Parietal lobe (tissue), 1 donor: ENCODE data around the gene EMILIN1. TPM values are rescaled to one million over a fixed set of nuclear protein-coding genes. Genes with fewer than 3 reads are reported as not detected.

ENCODE experiments used
- total RNA-seq: library from RNA; depleted of rRNA; stranded (reverse); fragments of >200 nt; gene quantifications from one replicate; pipeline ENCODE4 v1.2.3, GENCODE V29; 2014

EMILIN1 gene
- total RNA-seq = 2.2 TPM

DNA sequence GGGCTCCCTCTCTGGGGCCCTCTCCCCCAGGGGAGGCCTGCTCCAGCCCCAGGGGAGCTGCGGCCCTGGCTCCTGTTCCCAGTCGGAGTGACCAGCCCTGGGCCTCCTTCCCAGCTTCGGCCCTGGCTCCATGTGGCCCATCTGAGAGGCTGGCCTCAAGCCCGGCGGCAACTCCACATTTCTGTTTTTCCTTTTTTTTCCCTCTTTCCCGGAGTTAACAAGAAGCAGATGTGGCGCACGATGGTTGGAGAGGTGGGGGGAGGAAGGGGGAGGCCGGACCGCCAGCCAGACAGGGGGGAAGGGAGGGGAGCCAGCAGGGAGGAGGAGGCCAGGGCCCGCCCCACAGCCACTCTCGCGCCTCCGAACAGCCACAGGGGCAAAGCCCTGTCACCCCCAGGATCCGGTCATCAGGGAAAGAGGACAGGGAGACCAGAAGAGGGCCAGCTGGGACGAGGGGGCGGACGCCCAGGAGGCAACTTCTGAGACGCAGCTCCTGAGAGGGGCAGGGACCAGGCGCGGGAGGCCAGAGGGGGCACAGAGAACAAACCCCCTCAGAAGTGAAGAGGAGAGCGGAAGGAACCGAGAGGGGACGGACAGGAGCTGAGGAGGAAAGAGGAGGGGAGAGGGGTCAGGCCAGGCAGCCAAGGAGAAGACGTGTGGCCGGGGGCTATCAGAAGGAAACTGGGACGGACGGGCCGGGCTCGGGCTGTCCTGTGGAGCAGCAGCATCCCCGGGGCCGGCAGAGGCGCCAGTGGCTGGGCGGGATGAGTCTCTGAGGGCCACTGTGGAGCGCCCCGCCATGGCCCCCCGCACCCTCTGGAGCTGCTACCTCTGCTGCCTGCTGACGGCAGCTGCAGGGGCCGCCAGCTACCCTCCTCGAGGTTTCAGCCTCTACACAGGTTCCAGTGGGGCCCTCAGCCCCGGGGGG, at the start of gene EMILIN1:
TSS of gene EMILIN1 (plus strand) at position 349 of the 928 bp plus-strand sequence. CDS start at position 800, 451 bp downstream.

DNA sequence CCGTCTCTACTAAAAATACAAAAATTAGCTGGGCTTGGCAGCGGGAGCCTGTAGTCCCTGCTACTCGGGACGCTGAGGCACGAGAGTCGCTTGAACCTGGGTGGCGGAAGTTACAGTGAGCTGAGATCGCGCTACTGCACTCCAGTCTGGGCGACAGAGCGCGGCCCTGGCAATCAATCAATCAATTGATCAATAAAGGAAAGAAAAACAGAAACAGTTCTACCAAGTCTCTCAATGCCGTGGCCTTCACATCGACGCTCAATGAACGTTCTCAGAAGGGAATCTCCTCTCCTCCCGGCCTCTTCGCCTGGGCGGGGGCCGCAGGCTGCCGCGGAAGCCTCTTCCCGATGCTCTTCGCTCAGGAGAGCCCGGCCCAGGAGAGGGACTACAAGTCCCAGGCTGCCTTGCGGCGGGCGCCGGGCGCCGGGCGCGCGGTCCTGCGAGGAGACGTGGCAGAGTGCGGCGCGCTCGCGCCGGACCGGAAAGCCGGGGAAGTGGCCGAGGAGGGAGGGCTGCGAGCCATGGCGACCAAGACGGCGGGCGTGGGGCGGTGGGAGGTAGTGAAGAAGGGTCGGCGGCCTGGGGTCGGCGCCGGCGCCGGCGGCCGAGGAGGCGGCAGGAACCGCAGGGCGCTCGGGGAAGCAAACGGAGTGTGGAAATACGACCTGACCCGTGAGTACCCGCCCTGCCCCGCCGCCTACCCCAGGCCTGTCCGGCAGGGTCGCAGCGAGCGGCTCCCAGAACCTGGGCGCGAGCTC, 45.7 kb upstream of the EMILIN1 start, which contains the start of gene TMEM214:
TSS of gene TMEM214 (plus strand) at position 471 of the 758 bp plus-strand sequence. CDS start at position 522, 51 bp downstream.

GRCh38 chr2:27050996-27051901, 27.2 kb upstream of the EMILIN1 start, which contains the start of gene AGBL5:
AGBL5 (plus strand) TSS chr2:27051668; CDS start chr2:27052959, 1,291 bp downstream.

DNA sequence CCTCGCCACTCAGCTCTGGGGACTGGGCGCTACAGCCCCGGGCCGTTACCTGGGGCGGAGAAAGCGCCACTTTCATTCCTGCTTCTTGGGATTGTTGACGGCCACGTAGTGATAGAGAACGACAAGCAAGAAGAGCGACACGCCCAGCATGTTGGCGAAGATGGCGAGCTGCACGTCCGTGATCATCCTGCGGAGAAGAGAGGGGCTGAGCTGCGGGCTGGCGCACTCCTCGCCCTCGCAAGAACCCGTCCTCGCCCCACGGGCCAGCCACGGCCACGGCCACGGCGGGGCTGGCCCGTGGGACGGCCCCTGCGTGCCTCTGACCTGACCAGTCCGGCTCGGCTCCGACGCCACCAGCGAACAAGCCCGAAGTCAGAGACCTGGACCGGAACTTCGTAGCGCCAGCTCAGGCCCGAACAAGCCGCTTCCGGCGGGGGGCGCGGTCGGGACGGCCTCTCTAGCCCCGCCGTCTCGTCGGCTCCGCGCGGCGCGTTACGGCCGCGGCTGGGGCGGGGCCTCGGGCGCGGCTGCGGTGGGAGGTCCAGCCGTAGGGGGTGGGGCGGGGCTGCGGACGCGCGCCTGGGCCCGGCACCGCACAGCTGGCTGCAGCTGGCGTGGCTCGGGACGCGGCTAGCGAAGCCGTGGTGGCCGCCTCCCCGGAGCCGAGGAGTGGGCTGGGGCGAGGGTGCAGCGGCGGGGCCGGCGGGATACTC, 7.0 kb upstream of the EMILIN1 start, which contains the start of gene OST4:
TSS of gene OST4 (minus strand) at position 378 of the 713 bp plus-strand sequence.

DNA sequence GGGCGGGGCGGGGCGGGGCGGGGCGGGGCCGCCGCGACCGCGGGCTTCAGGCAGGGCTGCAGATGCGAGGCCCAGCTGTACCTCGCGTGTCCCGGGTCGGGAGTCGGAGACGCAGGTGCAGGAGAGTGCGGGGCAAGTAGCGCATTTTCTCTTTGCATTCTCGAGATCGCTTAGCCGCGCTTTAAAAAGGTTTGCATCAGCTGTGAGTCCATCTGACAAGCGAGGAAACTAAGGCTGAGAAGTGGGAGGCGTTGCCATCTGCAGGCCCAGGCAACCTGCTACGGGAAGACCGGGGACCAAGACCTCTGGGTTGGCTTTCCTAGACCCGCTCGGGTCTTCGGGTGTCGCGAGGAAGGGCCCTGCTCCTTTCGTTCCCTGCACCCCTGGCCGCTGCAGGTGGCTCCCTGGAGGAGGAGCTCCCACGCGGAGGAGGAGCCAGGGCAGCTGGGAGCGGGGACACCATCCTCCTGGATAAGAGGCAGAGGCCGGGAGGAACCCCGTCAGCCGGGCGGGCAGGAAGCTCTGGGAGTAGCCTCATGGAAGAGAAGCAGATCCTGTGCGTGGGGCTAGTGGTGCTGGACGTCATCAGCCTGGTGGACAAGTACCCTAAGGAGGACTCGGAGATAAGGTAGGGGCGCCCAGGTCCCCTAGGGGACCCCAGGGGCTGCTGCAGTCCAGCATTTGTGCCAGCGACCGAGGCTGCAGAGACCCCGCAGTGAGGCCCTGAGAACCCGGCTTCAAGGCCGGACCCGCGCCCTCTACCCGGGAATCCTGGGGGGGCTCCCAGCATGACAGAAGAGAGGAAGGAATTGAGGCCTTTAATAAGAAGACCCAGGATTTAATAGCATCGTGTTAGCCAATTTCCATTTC, 8.5 kb downstream of the EMILIN1 start, which contains the start of gene KHK:
TSS of gene KHK (plus strand) at position 49 of the 870 bp plus-strand sequence. CDS start at position 537, 488 bp downstream.

DNA sequence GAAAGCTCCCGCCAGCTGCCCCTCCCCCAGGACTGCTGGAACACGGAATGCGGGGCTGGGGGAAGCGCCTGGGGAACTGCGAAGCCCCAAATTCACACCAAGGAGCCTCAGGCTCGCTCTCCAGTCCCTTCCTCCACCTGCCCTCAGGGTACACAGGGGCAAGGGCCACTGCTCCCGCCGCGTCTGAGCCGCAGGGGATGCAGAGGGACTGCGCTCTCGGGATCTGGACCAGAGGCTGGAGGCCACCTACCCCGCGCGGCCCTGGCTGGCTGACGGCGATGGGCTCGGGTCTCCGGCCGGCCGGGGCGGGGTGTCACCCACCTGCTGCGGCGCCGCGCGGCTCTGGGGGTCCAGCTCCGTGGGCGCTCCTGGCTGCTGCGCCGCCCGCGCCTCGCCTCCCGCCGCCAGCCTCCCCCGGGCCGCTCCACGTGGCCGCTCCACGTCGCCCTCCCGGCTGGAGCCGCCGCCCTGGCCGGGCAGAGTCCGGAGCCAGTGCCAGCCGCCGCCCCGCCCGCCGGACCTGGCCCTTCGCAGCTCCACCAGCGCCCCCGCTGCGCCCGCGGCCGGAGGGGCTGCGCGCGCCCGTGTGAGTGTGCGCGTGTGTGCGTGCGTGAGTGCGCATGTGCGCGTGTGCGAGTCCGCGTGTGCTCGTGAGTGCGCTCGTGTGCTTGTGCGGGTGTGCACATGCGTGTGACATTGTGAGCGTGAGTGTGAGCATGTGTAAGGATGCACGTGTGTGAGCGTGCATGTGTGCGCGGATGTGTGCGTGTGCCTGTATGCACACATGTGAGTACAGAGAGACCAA, 40.3 kb downstream of the EMILIN1 start, which contains the start of gene CGREF1:
TSS of gene CGREF1 (minus strand) at position 604 of the 805 bp plus-strand sequence. CDS start 14,762 bp downstream, outside the sequence.

GRCh38 chr2:27123302-27124150, 45.1 kb downstream of the EMILIN1 start, which contains the start of gene ABHD1:
ABHD1 (plus strand) TSS chr2:27123815; CDS start chr2:27123949, 134 bp downstream.

DNA sequence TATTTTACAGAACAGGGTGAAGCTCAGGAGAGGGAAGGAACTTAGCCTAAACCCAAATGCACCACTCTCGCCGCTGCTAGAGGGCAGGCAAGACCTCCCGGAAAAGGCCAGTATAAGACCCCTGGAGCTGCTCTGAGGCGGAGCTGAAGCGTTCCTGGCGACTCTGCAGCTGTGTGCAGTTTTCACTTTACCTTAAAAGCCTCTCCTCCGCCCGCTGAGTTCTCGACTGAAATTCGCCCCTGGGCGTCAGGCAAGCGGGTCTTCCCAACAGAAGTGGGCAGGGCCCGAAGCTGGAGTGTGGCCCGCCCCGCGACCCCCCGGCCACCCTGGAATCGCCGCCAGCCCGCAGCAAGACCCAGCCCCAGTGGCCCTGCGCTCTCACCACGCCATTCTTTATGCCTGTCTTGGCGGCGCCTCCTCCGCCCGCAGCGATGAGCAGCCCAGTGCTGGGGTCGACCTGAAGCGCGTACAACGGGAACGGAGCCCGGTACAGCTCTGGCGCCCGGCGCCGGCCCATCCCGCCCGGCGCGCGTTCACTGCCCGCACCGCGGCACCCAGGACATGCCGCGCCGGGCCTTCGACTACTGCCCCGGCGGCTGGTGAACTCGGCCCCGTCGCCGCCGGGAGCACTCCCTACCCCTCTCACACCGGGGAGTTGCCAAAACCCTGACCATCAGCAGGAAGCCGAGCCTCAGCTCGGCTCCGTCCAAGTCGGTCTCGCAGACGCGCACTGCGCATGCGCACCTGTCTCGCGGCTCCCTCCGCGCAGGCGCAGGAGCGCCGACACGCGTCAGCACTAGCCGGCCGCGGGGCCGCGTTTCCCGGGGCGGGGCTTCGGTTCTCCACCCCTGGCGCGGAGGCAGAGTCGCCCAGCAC, 55.7 kb downstream of the EMILIN1 start, which contains the start of gene PREB:
TSS of gene PREB (minus strand) at position 732 of the 876 bp plus-strand sequence. CDS start at position 517, 215 bp downstream.

Other genes starting within 250 kb of the EMILIN1 start
- 184 TPM for gene DPYSL5, start 230.5 kb upstream of the EMILIN1 start, total RNA-seq
- 35.7 TPM for gene MAPRE3, start 108.0 kb upstream of the EMILIN1 start, total RNA-seq
- 15.7 TPM for gene TMEM214, start 45.6 kb upstream of the EMILIN1 start, total RNA-seq
- 16.3 TPM for gene AGBL5, start 26.9 kb upstream of the EMILIN1 start, total RNA-seq
- 192 TPM for gene OST4, start 7.0 kb upstream of the EMILIN1 start, total RNA-seq
- 6.9 TPM for gene KHK, start 8.2 kb downstream of the EMILIN1 start, total RNA-seq
- 29.1 TPM for gene CGREF1, start 40.5 kb downstream of the EMILIN1 start, total RNA-seq
- gene ABHD1, start 45.2 kb downstream of the EMILIN1 start, total RNA-seq = 0.31 TPM
- gene PREB, start 56.0 kb downstream of the EMILIN1 start, total RNA-seq = 21.9 TPM
- gene PRR30, start 60.8 kb downstream of the EMILIN1 start, total RNA-seq = not detected
- gene TCF23, start 70.4 kb downstream of the EMILIN1 start, total RNA-seq = not detected
- gene ATRAID, start 133.4 kb downstream of the EMILIN1 start, total RNA-seq = 35.4 TPM
- 28.8 TPM for gene SLC5A6, start 133.7 kb downstream of the EMILIN1 start, total RNA-seq
- 20.7 TPM for gene CAD, start 138.8 kb downstream of the EMILIN1 start, total RNA-seq
- gene SLC30A3, start 184.4 kb downstream of the EMILIN1 start, total RNA-seq = 0.31 TPM
- not detected for gene DNAJC5G, start 196.8 kb downstream of the EMILIN1 start, total RNA-seq
- gene TRIM54, start 203.8 kb downstream of the EMILIN1 start, total RNA-seq = not detected
- not detected for gene UCN, start 229.8 kb downstream of the EMILIN1 start, total RNA-seq
- 107 TPM for gene MPV17, start 244.5 kb downstream of the EMILIN1 start, total RNA-seq